ENCODE data around the gene EEA1.

DNA sequence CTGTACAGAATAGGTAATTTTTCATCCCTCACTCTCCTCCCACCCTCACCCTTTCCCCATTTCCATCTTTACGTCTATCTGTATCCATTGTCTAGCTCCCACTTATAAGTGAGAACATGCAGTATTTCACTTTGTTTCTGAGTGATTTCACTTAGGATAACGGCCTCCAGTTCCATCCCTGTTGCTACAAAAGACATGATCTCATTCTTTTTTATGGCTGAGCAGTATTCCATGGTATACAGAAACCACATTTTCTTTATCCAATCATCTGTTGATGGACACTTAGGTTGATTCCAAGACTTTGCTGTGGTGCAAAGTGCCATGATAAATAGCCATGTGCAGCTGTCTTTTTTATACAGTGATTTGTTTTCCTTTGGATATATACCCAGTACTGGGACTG, 16.4 kb downstream of the EEA1 start:
- TF ChIP-seq, protein P1, sequence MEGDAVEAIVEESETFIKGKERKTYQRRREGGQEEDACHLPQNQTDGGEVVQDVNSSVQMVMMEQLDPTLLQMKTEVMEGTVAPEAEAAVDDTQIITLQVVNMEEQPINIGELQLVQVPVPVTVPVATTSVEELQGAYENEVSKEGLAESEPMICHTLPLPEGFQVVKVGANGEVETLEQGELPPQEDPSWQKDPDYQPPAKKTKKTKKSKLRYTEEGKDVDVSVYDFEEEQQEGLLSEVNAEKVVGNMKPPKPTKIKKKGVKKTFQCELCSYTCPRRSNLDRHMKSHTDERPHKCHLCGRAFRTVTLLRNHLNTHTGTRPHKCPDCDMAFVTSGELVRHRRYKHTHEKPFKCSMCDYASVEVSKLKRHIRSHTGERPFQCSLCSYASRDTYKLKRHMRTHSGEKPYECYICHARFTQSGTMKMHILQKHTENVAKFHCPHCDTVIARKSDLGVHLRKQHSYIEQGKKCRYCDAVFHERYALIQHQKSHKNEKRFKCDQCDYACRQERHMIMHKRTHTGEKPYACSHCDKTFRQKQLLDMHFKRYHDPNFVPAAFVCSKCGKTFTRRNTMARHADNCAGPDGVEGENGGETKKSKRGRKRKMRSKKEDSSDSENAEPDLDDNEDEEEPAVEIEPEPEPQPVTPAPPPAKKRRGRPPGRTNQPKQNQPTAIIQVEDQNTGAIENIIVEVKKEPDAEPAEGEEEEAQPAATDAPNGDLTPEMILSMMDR (IDR thresholded peaks at IDR 0.05): no peak
- no peak for TF ChIP-seq POLR2A (IDR thresholded peaks at IDR 0.05)

All from lower leg skin (tissue), 3 donors.